Fibroblast of lung (primary cell): ENCODE measurements around the gene DUS1L.

Experiments
- CTCF ChIP-seq, 2 donors: IDR thresholded peaks in 1 of 2; conservative IDR thresholded peaks in 1 of 2; 1 replicate in 1 of 2; 2 replicates in 1 of 2; pipeline ENCODE4 v1.5.1; 2011 to 2012; ENCODE audit warnings: low read length in 2 of 2, control low read depth in 1 of 2, inconsistent platforms in 1 of 2, low read depth in 1 of 2, mild to moderate bottlenecking in 1 of 2
- EZH2 ChIP-seq: IDR thresholded peaks from 2 replicates; pipeline ENCODE4 v1.5.1; 2012; ENCODE audit warnings: low read length, control low read depth, mild to moderate bottlenecking; ENCODE audit errors: missing control alignments

GRCh38 chr17:82080048-82080788 lies 14.6 kb upstream of the DUS1L start:
- TF ChIP-seq CTCF (conservative IDR thresholded peaks at IDR 0.05 in 1 of 2, IDR thresholded peaks at IDR 0.05 in 1 of 2; ENCODE audit: low read depth in 1 of 2, low read length in 2 of 2) (no peak), EZH2 (no peak)
